MV-4-11 (cell line): ENCODE measurements around the gene PDE6D.

Experiments used
- DNase-seq: peaks from one replicate; lab custom pipeline; 2025; lab: John Stamatoyannopoulos, UW

PDE6D gene

GRCh38 chr2:231707625-231707926 lies 73.5 kb downstream of the PDE6D start:
- DNase-seq, result no peak

DNA sequence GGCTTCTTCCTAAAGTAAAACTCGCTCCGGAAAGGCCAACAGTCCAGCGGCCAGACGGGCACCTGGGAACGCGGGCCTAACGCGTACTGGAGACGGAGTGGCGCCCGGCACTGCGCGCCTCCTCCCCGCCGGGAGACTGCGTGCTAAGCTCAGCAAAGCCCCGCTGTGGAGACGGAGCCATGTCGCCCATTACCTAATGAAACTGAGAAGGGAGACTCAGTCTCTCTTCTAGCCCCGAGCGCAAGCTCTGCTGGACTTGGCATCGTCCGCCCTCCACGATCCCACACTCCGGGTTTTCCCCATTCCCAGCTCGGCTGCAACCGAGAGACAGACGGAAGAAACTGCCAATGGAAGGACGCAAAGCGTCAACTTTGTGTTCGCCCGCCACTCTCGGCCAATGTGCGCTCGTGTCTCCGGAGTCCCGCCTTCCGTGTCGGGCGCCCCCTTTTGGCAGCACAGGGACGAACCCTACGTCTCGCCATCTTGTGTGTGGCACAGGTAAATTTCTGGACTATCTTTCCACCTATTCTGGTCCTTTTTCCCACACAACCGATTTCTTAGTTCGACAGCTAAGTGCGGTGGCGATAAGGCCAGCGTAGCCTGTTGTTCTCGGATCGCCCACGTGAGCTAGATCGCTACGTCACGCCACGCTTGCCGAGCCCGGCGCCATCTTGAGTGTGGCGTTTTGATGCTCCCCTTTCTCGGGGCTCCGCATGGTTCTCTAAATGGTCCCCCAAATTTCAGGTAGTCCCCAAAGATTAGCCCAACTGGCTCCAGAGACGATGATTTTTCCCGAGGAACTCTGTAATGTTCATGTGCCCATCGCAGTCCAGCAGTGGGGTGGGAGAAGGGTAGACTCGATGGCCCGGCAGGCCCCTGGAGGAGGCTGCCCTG lies 74.1 kb downstream of the PDE6D start:
- peak; percentile 98 for DNase-seq

DNA sequence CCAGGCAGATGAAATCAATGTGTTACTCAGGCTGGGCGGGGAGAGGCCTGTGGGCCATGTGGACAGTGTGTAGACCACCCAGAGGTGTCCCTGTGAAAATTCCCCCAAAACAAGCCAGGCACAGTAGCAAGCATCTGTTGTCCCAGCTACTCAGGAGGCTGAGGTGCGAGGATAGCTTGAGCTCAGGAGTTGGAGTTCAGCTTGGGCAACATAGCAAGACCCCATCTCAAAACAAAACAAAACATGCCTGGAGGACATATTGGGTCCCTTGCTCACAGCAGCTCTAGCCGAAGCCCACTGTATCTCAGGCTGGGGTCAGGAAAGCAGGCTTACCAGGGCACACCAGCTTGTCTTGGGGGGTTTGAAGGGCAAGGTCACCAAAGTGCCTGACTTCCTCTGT lies 77.1 kb downstream of the PDE6D start:
- no peak for DNase-seq

DNA sequence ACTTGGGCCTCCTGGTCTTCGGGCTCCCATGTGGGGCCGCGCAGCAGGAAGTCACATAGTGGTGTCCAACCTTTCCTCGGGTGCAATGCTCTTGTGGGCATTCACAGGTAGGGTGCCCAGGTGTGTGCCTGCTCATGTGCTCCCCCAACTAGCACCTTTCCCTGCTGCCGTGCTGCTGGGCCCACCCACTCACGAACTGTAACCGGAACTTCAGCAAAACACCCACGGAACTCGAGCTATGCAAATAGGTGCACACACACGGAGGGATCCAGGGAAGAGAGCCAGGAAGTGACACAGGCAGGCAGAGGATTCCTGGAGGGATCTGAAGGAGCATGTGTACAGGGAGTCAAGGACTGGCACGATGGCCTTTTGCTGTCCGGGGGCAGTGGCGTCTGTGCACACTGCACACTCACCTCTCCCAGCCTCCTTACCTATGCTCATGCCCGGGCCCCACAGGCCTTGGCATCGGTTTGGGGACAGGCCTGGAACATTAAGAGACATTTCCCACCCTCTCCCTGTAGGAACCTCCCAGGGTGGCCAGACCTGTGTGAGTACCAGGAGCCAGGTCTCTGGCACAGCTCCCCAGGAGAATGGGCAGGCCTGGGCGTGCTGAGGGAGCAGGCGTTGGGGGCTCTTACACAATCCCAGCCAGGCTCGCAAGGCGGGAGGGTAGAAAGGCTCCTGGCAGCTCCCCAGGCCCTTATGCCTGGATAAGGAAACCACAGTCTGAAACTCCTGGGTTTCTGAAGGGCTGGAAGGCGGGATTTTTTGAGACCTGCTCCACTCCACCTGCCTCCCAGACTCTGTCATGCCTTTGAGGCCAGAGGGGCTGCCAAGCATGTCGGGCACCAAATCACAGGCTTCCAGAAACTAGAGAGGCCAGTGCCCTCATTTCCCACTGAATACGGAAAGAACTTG lies 79.4 kb downstream of the PDE6D start:
- no peak for DNase-seq

DNA sequence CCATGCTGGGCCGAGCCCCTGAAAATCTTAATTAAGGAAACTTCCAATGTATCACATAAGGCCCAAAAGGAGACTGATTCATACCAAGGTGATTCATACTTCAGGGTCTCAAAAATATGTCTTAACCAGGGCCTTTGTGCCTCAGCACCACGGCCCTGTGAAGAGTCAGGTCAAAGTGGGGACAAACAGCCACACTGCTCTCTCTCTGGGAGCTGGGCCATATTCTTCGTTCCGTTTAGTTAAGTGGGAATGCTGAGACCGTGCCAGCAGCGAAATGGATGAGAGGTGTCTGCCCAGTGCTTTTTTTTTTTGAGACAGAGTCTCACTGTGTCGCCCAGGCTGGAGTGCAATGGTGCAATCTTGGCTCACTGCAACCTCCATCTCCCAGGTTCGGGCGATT lies 82.1 kb downstream of the PDE6D start:
- DNase-seq, result no peak

- DNase-seq, result no peak
Measured at GRCh38 chr2:231696004-231696367, 85.1 kb downstream of the PDE6D start.

DNA sequence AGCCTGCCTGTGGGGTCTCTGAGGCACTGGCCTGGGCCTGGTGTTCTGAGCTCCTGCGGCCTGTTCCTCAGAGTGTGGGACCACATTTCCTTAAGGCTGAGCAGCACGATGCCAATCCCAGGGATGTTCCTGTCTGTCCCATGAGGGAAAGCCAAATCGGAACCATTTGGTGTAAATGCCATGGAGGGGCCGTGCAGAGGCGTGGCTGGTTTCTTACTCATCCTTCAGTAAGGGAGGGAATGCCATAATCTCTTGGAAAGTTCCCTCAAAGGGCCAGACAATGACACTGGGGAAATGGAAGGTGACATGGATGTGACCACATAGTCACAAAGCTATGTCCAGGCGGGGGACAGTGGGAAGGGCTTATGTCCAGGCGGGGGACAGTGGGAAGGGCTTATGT lies 87.1 kb downstream of the PDE6D start:
- DNase-seq, result no peak

DNA sequence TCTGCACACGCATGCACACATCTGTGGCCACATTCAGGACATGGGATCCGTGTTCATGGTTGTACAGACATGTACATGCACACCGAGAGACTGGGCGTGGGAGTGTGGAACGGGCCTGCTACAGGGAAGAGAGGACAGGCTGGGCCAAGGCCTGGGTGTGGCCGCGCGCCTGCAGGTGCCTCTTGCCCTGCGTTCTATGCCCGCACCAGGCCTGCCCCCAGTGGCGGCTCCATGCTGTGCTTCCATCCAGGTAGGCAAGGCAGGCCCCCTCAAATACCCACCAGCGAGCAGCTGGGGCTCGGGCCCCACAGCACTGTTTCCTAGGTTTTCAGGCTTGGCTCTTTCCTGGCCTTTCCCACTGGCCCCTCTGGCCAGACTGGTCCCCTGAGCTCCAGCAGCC lies 88.2 kb downstream of the PDE6D start:
- DNase-seq, result no peak

- no peak for DNase-seq
Measured at GRCh38 chr2:231691251-231691772, 89.8 kb downstream of the PDE6D start.

GRCh38 chr2:231689124-231689893 lies 91.8 kb downstream of the PDE6D start:
- DNase-seq, result no peak

GRCh38 chr2:231688719-231689118 lies 92.4 kb downstream of the PDE6D start:
- DNase-seq, result no peak

DNA sequence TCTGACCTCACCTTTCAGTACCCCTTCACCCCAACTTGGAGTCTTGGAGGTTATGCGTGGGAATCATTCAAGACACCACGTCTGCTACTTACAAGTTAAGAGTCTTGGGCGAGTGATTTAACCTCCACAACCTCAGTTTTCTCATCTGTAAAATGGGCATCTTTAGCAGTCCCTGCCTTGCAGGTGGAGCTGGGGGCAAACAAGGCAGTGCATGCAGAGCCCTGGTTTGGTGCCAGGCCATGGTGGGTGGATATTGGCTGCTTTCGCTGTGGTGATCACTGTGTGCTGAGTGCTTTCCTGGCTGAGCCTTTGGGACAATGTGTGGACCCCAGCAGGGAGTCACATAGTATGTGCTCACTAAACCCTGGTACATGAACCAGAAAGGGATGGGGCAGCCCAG lies 93.1 kb downstream of the PDE6D start:
- DNase-seq, result no peak

GRCh38 chr2:231687133-231687852 lies 93.8 kb downstream of the PDE6D start:
- DNase-seq, result peak; percentile 93

DNA sequence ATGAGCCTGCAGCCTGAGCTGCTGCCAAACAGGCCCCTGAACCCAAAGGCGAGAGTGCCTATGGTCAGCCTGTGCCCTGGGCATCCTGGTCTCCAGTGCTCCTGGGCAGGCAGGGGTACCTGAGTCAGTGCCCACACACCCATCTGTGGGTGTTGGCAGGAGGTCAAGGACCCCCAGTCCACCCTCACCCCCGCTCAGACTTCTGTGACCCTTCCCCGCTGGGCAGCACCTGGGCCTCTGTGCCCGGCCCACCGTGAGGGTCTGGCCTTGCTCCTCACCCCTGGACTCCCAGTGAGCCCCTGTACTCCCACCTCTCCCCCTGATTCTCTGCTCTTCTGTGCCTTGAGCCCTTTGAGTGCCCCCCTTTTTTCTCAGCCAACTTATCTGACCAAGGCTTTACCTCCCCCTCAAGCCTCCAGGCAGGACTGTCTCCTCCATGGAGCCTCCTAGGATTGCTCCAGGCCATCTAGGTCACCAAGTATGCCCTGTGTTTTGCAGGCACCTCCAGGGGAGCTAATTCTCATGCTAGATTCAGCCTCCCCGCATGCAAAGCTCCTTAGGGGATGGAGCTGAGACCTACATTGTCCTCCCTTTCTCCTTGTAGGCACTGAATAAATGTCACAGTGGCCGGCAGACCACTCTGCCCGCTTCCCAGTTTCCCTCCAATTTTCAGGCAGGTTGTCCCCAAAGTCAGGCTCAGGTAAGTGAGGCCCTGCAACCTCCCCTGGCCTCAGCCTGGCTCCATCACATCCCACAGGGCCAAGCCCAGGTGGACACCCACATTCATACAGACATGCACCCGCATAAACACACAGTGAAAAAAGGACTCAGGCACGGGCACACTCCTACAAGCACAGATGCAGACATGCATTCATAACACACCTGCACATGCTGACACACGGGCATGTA lies 94.6 kb downstream of the PDE6D start:
- no peak for DNase-seq

- DNase-seq, result no peak
Measured at GRCh38 chr2:231685349-231686191, 95.5 kb downstream of the PDE6D start.

DNA sequence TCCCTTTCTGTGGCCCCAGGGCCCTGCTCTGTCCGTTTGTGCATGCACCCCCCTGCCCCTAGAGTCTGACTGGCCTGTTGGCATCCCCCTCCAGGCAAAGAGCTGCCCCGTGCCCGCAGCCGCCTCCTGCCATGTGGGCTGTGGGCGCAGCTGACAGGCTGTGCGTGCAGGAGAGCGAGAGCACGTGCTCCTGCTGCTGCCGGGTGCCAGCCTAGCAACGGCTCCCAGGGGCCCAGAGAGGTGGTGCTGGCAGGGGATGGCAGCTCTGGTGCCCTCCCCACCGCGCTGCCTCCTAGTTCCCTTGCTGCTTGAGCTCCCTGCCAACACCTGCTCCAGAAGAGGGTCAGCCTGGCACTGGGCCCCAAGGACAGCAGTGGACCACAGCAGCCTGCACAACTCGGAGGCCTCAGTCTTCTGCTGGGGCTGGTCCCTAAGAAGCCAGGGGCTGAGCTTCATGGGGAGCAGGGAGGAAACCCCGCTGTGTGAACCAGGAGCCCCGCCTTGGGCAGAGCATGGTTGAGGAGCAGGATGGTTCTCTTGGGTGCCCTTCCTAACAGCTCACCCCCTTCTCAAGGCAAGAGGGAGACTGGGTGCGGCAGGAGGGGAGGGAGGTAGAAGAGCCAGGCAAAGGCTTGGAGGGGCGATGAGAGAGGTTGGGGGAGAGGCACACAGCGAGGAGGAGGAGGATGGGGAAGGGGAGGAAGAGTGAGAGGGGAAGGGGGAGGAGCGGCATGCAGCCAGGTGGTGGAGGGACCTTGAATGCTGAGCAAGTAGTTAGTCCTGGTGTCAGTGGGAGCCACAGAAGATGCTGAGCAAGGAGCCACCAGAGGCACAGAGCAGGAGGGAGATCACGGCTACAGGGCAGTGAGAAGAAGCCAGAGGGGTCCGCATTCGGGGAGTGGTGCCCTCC lies 96.5 kb downstream of the PDE6D start:
- no peak for DNase-seq

DNA sequence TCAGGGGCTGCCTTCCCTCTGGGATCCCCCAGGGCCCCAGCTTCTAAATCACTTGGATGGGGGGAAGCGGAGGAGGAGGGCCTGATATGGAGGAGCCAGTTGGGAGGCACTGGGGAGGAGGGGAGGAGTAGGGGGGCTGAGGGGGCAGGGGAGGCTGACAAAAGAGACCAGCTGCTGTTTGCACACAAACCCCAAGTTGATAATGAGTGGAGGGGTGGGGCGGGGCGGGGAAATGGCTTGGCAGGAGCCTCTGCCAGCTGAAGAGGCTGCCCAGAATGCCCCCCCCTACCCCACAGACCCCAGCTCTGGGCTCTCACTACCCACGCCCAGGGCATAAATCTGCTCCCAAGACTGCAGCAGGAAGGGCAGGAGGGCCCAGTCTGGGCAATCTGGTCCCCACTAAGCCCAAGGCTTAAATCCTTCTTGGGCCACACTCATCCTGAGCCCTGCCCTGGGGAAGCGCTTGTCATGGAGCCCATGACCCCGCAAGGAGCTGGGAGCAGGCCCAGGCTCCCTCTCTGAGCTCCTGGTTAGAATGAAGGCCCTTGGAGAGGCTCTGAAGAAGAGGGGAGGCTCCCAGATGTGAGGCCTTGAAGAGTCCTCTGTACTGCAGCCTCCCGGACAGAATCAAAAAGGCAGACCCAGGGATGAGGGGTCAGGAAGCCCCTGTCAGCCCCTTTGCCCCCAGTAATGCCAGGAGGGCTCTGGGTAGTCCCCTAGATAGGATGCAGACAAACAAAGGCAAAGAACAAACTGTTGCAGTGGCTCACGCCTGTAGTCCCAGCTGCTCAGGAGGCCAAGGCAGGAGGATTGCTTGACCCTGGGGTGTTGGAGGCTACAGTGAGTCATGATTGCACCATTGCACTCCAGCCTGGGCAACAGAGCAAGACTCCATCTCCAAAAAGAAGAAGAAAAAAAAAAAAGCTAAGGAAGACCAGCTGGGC lies 97.5 kb downstream of the PDE6D start:
- DNase-seq, result no peak
